Endodermal cell (in vitro differentiated cells): Measurements from ENCODE around the gene SFXN5. TPM values are rescaled to one million over a fixed set of nuclear protein-coding genes. Genes with fewer than 3 reads are reported as not detected.

ENCODE experiments used
- DNase-seq: peaks from one replicate; pipeline ENCODE4 v3.0.0-alpha.2; 2017
- H3K27ac ChIP-seq: 2 replicates; pipeline ENCODE4 v1.5.1; 2013; ENCODE audit warnings: mild to moderate bottlenecking, low read depth, low read length, moderate library complexity
- H3K27me3 ChIP-seq: 2 replicates; pipeline ENCODE4 v1.6.1; 2013; ENCODE audit warnings: mild to moderate bottlenecking, low read length, moderate library complexity; ENCODE audit not compliant: insufficient read depth, control insufficient read depth, poor library complexity, severe bottlenecking
- H3K36me3 ChIP-seq: 2 replicates; pipeline ENCODE4 v1.7.0; 2013; ENCODE audit warnings: mild to moderate bottlenecking, low read length, moderate library complexity; ENCODE audit not compliant: control insufficient read depth, insufficient read depth
- H3K4me1 ChIP-seq: one replicate; pipeline ENCODE4 v1.7.0; 2013; ENCODE audit warnings: low read length; ENCODE audit not compliant: control insufficient read depth, insufficient read depth
- H3K4me3 ChIP-seq: 2 replicates; pipeline ENCODE4 v1.5.1; 2013; ENCODE audit warnings: mild to moderate bottlenecking, low read length, moderate library complexity
- H3K9ac ChIP-seq: 2 replicates; pipeline ENCODE4 v1.6.1; 2013; ENCODE audit warnings: mild to moderate bottlenecking, low read length, moderate library complexity; ENCODE audit not compliant: poor library complexity, severe bottlenecking; ENCODE audit errors: extremely low read depth
- H3K9me3 ChIP-seq: 2 replicates; pipeline ENCODE4 v1.6.1; 2013; ENCODE audit warnings: mild to moderate bottlenecking, low read length, moderate library complexity; ENCODE audit not compliant: control insufficient read depth
- H3K27ac Mint-ChIP-seq: 2 replicates; pipeline ENCODE4 v1.8.0; 2020; ENCODE audit warnings: mixed read lengths
- H3K27me3 Mint-ChIP-seq: 2 replicates; pipeline ENCODE4 v1.8.0; 2021; ENCODE audit warnings: mild to moderate bottlenecking, mixed read lengths; ENCODE audit not compliant: insufficient read depth
- H3K36me3 Mint-ChIP-seq: 2 replicates; pipeline ENCODE4 v1.8.0; 2020; ENCODE audit warnings: low read depth, mixed read lengths
- H3K4me1 Mint-ChIP-seq: 2 replicates; pipeline ENCODE4 v1.8.0; 2020; ENCODE audit warnings: mixed read lengths
- H3K4me3 Mint-ChIP-seq: 2 replicates; pipeline ENCODE4 v1.8.0; 2020; ENCODE audit warnings: mild to moderate bottlenecking, moderate library complexity, mixed read lengths
- H3K9me3 Mint-ChIP-seq: 2 replicates; pipeline ENCODE4 v1.8.0; 2020; ENCODE audit warnings: mild to moderate bottlenecking, mixed read lengths
- WGBS, 2 experiments: methylation state at CpG; one replicate each; pipeline versions ENCODE4 v1.1.5 to v1.1.7; 2013; ENCODE audit warnings: missing lambda C conversion rate in 2 of 2, mixed read lengths in 1 of 2; ENCODE audit not compliant: insufficient coverage in 1 of 2, insufficient read length in 1 of 2; 5-methylcytosine and 5-hydroxymethylcytosine counted together
- total RNA-seq, 2 donors: library from RNA; stranded (reverse); fragmentation: NEBNext Ultra II Directional in 1 of 2; extraction: Animal tissue kit (Norgen Biotek cat#: 25700) in 1 of 2; gene quantifications; 2 replicates in 1 of 2; 3 replicates in 1 of 2; pipeline ENCODE4 v1.2.1, GENCODE V29; 2021
- TF ChIP-seq, protein P1 (sequence below): fragments of 200-600 bp; sonication (generic); conservative IDR thresholded peaks from 2 replicates; pipeline ENCODE4 v1.5.0; 2021; ENCODE audit warnings: antibody characterized with exemption, mild to moderate bottlenecking

Gene SFXN5
- total RNA-seq, 2 donors from 2014 or later, result 30.7 to 32.8 TPM

GRCh38 chr2:73054980-73055379, 16.5 kb downstream of the SFXN5 start:
- H3K9ac ChIP-seq, result no peak overlapping the region
- no peak overlapping the region for H3K4me3 ChIP-seq
- Mint-ChIP-seq H3K27me3 (no peaks in the 10 kb centered on the region), H3K9me3 (peaks cover 19% of the 10 kb centered on the region), H3K27ac (no peak overlapping the region), H3K4me1 (peaks cover 11% of the 10 kb centered on the region), H3K4me3 (no peak overlapping the region), H3K36me3 (peaks cover 48% of the 10 kb centered on the region)
- WGBS, 2 experiments, result 79 to 83% methylated on average over 4 to 5 of the region's 5 CpGs
- TF ChIP-seq, protein P1, sequence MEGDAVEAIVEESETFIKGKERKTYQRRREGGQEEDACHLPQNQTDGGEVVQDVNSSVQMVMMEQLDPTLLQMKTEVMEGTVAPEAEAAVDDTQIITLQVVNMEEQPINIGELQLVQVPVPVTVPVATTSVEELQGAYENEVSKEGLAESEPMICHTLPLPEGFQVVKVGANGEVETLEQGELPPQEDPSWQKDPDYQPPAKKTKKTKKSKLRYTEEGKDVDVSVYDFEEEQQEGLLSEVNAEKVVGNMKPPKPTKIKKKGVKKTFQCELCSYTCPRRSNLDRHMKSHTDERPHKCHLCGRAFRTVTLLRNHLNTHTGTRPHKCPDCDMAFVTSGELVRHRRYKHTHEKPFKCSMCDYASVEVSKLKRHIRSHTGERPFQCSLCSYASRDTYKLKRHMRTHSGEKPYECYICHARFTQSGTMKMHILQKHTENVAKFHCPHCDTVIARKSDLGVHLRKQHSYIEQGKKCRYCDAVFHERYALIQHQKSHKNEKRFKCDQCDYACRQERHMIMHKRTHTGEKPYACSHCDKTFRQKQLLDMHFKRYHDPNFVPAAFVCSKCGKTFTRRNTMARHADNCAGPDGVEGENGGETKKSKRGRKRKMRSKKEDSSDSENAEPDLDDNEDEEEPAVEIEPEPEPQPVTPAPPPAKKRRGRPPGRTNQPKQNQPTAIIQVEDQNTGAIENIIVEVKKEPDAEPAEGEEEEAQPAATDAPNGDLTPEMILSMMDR, result no peak
- peaks cover 26% of the 10 kb centered on the region for H3K36me3 ChIP-seq
- no peaks in the 10 kb centered on the region for H3K27me3 ChIP-seq
- H3K4me1 ChIP-seq, result peaks cover 8% of the 10 kb centered on the region
- no peak for DNase-seq
- no peak overlapping the region for H3K27ac ChIP-seq
- H3K9me3 ChIP-seq, result peaks cover 19% of the 10 kb centered on the region

DNA sequence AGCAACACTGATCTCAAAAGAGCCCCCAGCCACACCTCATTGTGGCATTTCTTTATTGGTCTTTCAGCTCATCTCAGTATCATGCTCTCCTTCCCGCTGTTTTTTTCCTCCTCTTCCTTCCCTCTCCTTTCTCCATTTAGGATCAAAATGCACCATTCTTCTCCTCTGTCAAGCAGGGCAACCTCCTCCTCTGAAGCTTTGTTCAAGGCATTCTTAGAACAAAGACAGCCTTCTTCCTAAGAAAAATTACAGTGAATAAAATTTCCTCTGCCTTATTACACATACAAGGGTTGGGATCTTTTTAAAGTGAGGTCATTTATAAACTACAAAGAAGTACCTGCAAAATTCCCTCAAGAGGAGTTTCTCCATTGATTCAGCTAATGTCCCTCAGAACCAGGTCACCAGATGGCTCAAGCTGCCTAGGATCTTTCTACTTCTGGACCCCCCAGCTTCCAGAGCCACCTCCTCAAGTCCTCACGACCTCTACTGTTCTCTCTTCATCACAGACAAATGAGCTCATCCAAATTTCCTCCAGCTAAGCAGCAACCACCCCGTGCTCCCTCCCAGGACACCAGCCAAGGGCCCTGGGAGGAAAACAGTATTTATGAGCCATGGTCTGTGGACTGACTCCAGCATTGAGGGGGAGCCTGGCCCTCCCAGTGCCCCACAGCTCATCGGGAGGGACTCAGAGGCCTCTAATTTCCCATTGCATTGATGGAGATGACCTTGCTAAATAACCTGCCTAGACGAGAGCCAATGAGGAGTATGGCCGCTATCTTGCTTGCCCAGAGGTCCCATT, 18.0 kb downstream of the SFXN5 start:
- Histone ChIP-seq H3K4me1 (peaks cover 11% of the 10 kb centered on the region), H3K36me3 (peaks cover 26% of the 10 kb centered on the region), H3K9ac (no peak overlapping the region), H3K9me3 (peaks cover 19% of the 10 kb centered on the region), H3K27ac (no peak overlapping the region), H3K27me3 (no peaks in the 10 kb centered on the region), H3K4me3 (no peak overlapping the region)
- peaks cover 17% of the 10 kb centered on the region for H3K4me1 Mint-ChIP-seq
- TF ChIP-seq, protein P1, result no peak
- H3K27ac Mint-ChIP-seq, result peak overlapping the region; percentile 29
- peaks cover 44% of the 10 kb centered on the region for H3K36me3 Mint-ChIP-seq
- 90 to 95% methylated on average over 4 to 6 of the region's 6 CpGs for WGBS, 2 experiments
- DNase-seq, result no peak
- H3K27me3 Mint-ChIP-seq, result no peaks in the 10 kb centered on the region
- H3K9me3 Mint-ChIP-seq, result peaks cover 19% of the 10 kb centered on the region
- H3K4me3 Mint-ChIP-seq, result no peak overlapping the region

- TF ChIP-seq, protein P1, result no peak
- Mint-ChIP-seq H3K4me1 (peaks cover 17% of the 10 kb centered on the region), H3K27me3 (no peaks in the 10 kb centered on the region), H3K27ac (peak overlapping the region; percentile 85), H3K9me3 (no peaks in the 10 kb centered on the region), H3K36me3 (peaks cover 20% of the 10 kb centered on the region), H3K4me3 (no peak overlapping the region)
- Histone ChIP-seq H3K27me3 (no peaks in the 10 kb centered on the region), H3K9ac (no peak overlapping the region), H3K27ac (peak overlapping the region; percentile 79), H3K4me3 (no peak overlapping the region), H3K36me3 (peaks cover 10% of the 10 kb centered on the region), H3K9me3 (peaks cover 5% of the 10 kb centered on the region), H3K4me1 (peaks cover 11% of the 10 kb centered on the region)
- 33 to 82% methylated on average over 1 to 6 of the region's 6 CpGs for WGBS, 2 experiments
- DNase-seq, result peak; percentile 81
Observed at GRCh38 chr2:73050121-73050545, 21.4 kb downstream of the SFXN5 start.
